Mucosa of descending colon (tissue), 3 donors: ENCODE measurements around the gene TSNAX. TPM values are rescaled to one million over a fixed set of nuclear protein-coding genes. Genes with fewer than 3 reads are reported as not detected.

ENCODE experiments used
- ATAC-seq: fragments of 200-7000 bp; cut with Tn5 transposase; one replicate; pipeline ENCODE4 v1.9.1; 2020; ENCODE audit warnings: mild to moderate bottlenecking, moderate library complexity
- DNase-seq, 3 donors: peaks; one replicate each; pipeline ENCODE4 v3.0.0-alpha.2; 2020
- H3K36me3 ChIP-seq: fragments of 200-600 bp; one replicate; pipeline ENCODE4 v1.8.0; 2021; ENCODE audit warnings: low read depth, mild to moderate bottlenecking
- H3K4me1 ChIP-seq: fragments of 200-600 bp; one replicate; pipeline ENCODE4 v1.8.0; 2021; ENCODE audit warnings: low read depth, mild to moderate bottlenecking
- H3K4me3 ChIP-seq: fragments of 200-600 bp; one replicate; pipeline ENCODE4 v1.8.0; 2021; ENCODE audit warnings: mild to moderate bottlenecking
- H3K9me3 ChIP-seq: fragments of 200-600 bp; one replicate; pipeline ENCODE4 v1.8.0; 2021; ENCODE audit warnings: mild to moderate bottlenecking
- CTCF ChIP-seq: fragments of 200-600 bp; IDR thresholded peaks from one replicate; pipeline ENCODE4 v1.8.0; 2022; ENCODE audit warnings: antibody characterized with exemption, mild to moderate bottlenecking
- intact Hi-C, 2 donors: fragments of 100-400 bp; cut with DNase I in 1 of 2; cut with micrococcal nuclease in 1 of 2; formaldehyde crosslinking; loops; one replicate each; pipeline versions ENCODE4 v1.11.0 to v1.11.1; 2022; cut with DNase I, micrococcal nuclease
- total RNA-seq, 3 donors: library from RNA; stranded (reverse); fragmentation: NEBNext Ultra II Directional in 2 of 3; extraction: Animal tissue kit (Norgen Biotek cat#: 25700) in 2 of 3; gene quantifications; one replicate each; pipeline versions ENCODE4 v1.2.1 to v1.2.4, GENCODE V29; 2021 to 2023
- donor health status: DM: no; HTN: no; CAD: no; lungs with moderate emphysema.
- donor health status: DM: no; HTN: no; CAD: no.
- donor health status: DM: no; HTN: yes; CAD: no.

TSNAX gene
- total RNA-seq, 3 donors from 2014 or later: 22.0 to 33.2 (median 31.4) TPM

- DNase-seq: no peak
- Histone ChIP-seq H3K4me1 (no peaks in the 10 kb centered on the region), H3K9me3 (no peaks in the 10 kb centered on the region), H3K36me3 (no peaks in the 10 kb centered on the region), H3K4me3 (no peak overlapping the region)
- ATAC-seq: no peak
- intact Hi-C loops: no loop called here
- TF ChIP-seq CTCF: no peak
Observed at GRCh38 chr1:231512147-231512698, 16.2 kb upstream of the TSNAX start.

GRCh38 chr1:231515748-231516147, 12.7 kb upstream of the TSNAX start:
- intact Hi-C loops: no loop called here
- ATAC-seq (peak; percentile 31), DNase-seq (no peak)
- H3K4me3 ChIP-seq: no peak overlapping the region
- H3K4me1 ChIP-seq: no peaks in the 10 kb centered on the region
- no peaks in the 10 kb centered on the region for H3K36me3 ChIP-seq
- no peak for TF ChIP-seq CTCF
- H3K9me3 ChIP-seq: no peaks in the 10 kb centered on the region

- no peak for TF ChIP-seq CTCF
- Histone ChIP-seq H3K4me1 (no peaks in the 10 kb centered on the region), H3K36me3 (no peaks in the 10 kb centered on the region), H3K4me3 (no peak overlapping the region), H3K9me3 (no peaks in the 10 kb centered on the region)
- no peak for DNase-seq
- intact Hi-C loops: no loop called here
- ATAC-seq: no peak
Observed at GRCh38 chr1:231517076-231517475, 11.4 kb upstream of the TSNAX start.

GRCh38 chr1:231518485-231519034, 9.9 kb upstream of the TSNAX start:
- TF ChIP-seq CTCF: no peak
- intact Hi-C loops: no loop called here
- ATAC-seq (no peak), DNase-seq (no peak)
- Histone ChIP-seq H3K4me1 (no peaks in the 10 kb centered on the region), H3K36me3 (no peaks in the 10 kb centered on the region), H3K4me3 (no peak overlapping the region), H3K9me3 (no peaks in the 10 kb centered on the region)

- no peaks in the 10 kb centered on the region for H3K4me1 ChIP-seq
- intact Hi-C loops: no loop called here
- TF ChIP-seq CTCF: no peak
- H3K36me3 ChIP-seq: no peaks in the 10 kb centered on the region
- DNase-seq: no peak
- H3K4me3 ChIP-seq: no peak overlapping the region
- no peak for ATAC-seq
- no peaks in the 10 kb centered on the region for H3K9me3 ChIP-seq
Observed at GRCh38 chr1:231519166-231519565, 9.3 kb upstream of the TSNAX start.
